Measurements from ENCODE around the gene TNIK. TPM values are rescaled to one million over a fixed set of nuclear protein-coding genes. Genes with fewer than 3 reads are reported as not detected.

Gene TNIK
- total RNA-seq, 1 experiment from 2014 or later, result 7.0 TPM

DNA sequence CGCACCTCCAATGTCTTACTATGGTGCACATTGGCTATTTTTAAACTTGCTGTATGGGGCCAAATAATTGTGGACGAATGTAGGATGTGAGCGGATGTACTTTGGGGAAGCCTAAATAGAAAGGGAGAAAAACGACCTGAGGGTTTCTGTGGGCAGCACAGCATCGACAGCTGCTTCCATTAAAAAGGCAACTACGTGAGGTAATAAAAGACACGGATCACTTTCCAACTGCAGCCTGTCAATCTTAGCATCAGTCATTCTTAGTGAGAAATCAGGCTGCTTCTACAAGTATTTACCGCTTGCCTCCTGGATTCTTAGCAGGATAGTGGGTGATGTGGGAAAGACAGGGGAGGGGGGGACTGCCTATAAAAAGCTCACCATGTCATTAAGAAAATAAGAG is 247.0 kb downstream of the TNIK start:
- intact Hi-C loops (cut with micrococcal nuclease), result no loop called here
- no peak for TF ChIP-seq EZH2 (IDR thresholded peaks at IDR 0.05; ENCODE audit: low read length, unreplicated experiment)
- TF ChIP-seq, protein P1, sequence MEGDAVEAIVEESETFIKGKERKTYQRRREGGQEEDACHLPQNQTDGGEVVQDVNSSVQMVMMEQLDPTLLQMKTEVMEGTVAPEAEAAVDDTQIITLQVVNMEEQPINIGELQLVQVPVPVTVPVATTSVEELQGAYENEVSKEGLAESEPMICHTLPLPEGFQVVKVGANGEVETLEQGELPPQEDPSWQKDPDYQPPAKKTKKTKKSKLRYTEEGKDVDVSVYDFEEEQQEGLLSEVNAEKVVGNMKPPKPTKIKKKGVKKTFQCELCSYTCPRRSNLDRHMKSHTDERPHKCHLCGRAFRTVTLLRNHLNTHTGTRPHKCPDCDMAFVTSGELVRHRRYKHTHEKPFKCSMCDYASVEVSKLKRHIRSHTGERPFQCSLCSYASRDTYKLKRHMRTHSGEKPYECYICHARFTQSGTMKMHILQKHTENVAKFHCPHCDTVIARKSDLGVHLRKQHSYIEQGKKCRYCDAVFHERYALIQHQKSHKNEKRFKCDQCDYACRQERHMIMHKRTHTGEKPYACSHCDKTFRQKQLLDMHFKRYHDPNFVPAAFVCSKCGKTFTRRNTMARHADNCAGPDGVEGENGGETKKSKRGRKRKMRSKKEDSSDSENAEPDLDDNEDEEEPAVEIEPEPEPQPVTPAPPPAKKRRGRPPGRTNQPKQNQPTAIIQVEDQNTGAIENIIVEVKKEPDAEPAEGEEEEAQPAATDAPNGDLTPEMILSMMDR (conservative IDR thresholded peaks at IDR 0.05; ENCODE audit: low read depth, low read length), result no peak
- TF ChIP-seq EZH2phosphoT487 (IDR thresholded peaks at IDR 0.05; ENCODE audit: borderline replicate concordance, low read length), result no peak

DNA sequence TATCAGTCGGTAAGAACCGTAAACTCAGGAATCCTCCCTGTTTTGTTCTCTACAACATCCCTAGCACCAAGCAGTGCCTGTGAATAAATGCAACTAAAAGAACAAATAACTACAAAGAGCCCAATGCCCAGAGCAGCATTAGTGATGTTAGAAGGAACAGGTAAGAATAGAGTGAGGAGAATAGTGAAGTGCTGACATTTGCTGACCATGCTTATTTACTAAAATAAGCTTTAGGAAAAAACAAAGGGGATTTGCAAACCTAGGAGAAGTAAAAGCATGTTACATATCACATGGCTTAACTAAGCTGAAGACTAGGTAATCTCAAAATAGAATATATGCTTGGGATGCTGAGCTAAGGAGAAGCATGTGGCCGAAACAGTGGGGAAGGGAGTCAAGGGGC is 247.6 kb downstream of the TNIK start:
- CTCF ChIA-PET, result no interaction called here
- Histone ChIP-seq H3F3A (ENCODE audit: low read length, unreplicated experiment) (no peaks in the 10 kb centered on the region), H4K20me1 (ENCODE audit: low read length) (no peaks in the 10 kb centered on the region), H2AFZ (ENCODE audit: low read length) (no peak overlapping the region), H3K9me2 (replicated peaks; ENCODE audit: low read length) (no peaks in the 10 kb centered on the region), H3K79me2 (ENCODE audit: low read length) (no peaks in the 10 kb centered on the region), H3K4me3 (ENCODE audit: low read length) (no peak overlapping the region), H3K27ac (ENCODE audit: low read length) (no peak overlapping the region), H3K4me1 (ENCODE audit: insufficient read depth, low read length) (no peaks in the 10 kb centered on the region), H3K9me3 (ENCODE audit: low read length) (no peaks in the 10 kb centered on the region), H3K36me3 (ENCODE audit: low read depth, low read length) (no peaks in the 10 kb centered on the region), H3K9ac (ENCODE audit: low read length) (no peak overlapping the region), H3K4me2 (ENCODE audit: low read length) (no peak overlapping the region), H3K27me3 (ENCODE audit: low read length) (no peaks in the 10 kb centered on the region)
- no TSS peak for BruUV-seq (replicated peaks)
- intact Hi-C loops (cut with micrococcal nuclease), result no loop called here
- ATAC-seq, result no peak
- TF ChIP-seq EZH2 (IDR thresholded peaks at IDR 0.05; ENCODE audit: low read length, unreplicated experiment), result no peak
- TF ChIP-seq, protein P1 (conservative IDR thresholded peaks at IDR 0.05; ENCODE audit: low read depth, low read length), result no peak
- TF ChIP-seq EZH2phosphoT487 (IDR thresholded peaks at IDR 0.05; ENCODE audit: borderline replicate concordance, low read length), result no peak
- DNase-seq, result no peak
- POLR2A ChIA-PET (ENCODE audit: unreplicated experiment), result no interaction called here

More for the DNA sequence above, 247.0 kb downstream of the TNIK start:
- Histone ChIP-seq H3K4me3 (ENCODE audit: low read length) (no peak overlapping the region), H3F3A (ENCODE audit: low read length, unreplicated experiment) (no peaks in the 10 kb centered on the region), H3K27ac (ENCODE audit: low read length) (no peak overlapping the region), H2AFZ (ENCODE audit: low read length) (no peak overlapping the region), H3K27me3 (ENCODE audit: low read length) (no peaks in the 10 kb centered on the region), H3K4me1 (ENCODE audit: insufficient read depth, low read length) (no peaks in the 10 kb centered on the region), H3K9ac (ENCODE audit: low read length) (no peak overlapping the region), H3K4me2 (ENCODE audit: low read length) (no peak overlapping the region), H3K9me2 (replicated peaks; ENCODE audit: low read length) (no peaks in the 10 kb centered on the region), H3K36me3 (ENCODE audit: low read depth, low read length) (no peaks in the 10 kb centered on the region), H3K79me2 (ENCODE audit: low read length) (no peaks in the 10 kb centered on the region), H3K9me3 (ENCODE audit: low read length) (no peaks in the 10 kb centered on the region), H4K20me1 (ENCODE audit: low read length) (no peaks in the 10 kb centered on the region)
- no TSS peak for BruUV-seq (replicated peaks)
- CTCF ChIA-PET, result no interaction called here
- no peak for ATAC-seq
- no peak for DNase-seq
- POLR2A ChIA-PET (ENCODE audit: unreplicated experiment), result no interaction called here

DNA sequence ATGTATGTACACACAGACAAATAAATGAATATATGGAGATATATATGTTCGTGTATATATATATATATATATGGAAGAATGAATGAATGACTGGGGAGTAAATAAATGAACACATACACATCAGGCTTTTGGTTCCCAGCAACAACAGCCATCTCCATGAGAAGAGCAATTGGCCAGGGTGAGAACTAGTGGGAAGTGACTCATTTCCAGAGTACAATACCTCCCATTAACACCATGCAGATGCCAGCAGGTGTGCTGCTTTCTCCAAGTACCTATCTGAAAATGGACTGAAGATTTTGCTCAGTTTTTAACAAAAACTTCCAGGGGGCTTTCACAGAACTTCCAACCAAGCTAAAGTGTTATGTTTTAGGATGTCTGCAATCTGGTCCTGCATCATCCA is 253.9 kb downstream of the TNIK start:
- Histone ChIP-seq H3K4me1 (ENCODE audit: insufficient read depth, low read length) (peaks cover 13% of the 10 kb centered on the region), H3K4me3 (ENCODE audit: low read length) (no peak overlapping the region), H3K4me2 (ENCODE audit: low read length) (no peak overlapping the region), H3K27me3 (ENCODE audit: low read length) (no peaks in the 10 kb centered on the region), H3K9ac (ENCODE audit: low read length) (no peak overlapping the region), H3K9me3 (ENCODE audit: low read length) (no peaks in the 10 kb centered on the region), H3K36me3 (ENCODE audit: low read depth, low read length) (no peaks in the 10 kb centered on the region), H3F3A (ENCODE audit: low read length, unreplicated experiment) (no peaks in the 10 kb centered on the region), H4K20me1 (ENCODE audit: low read length) (no peaks in the 10 kb centered on the region), H3K9me2 (replicated peaks; ENCODE audit: low read length) (no peaks in the 10 kb centered on the region), H2AFZ (ENCODE audit: low read length) (no peak overlapping the region), H3K27ac (ENCODE audit: low read length) (no peak overlapping the region), H3K79me2 (ENCODE audit: low read length) (no peaks in the 10 kb centered on the region)
- ChIA-PET CTCF (interaction anchor here (0.6 kb wide), 1 partner anchor 117 kb away, joined by 3 read pairs; no protein-coding TSS in a partner anchor), POLR2A (ENCODE audit: unreplicated experiment) (no interaction called here)
- ATAC-seq, result peak; percentile 46; the same call in 1 of the 2 replicates
- no peak for DNase-seq
- BruUV-seq (replicated peaks), result no TSS peak
- intact Hi-C loops (cut with micrococcal nuclease), result no loop called here
- TF ChIP-seq EZH2 (IDR thresholded peaks at IDR 0.05; ENCODE audit: low read length, unreplicated experiment) (no peak), EZH2phosphoT487 (IDR thresholded peaks at IDR 0.05; ENCODE audit: borderline replicate concordance, low read length) (no peak)
- TF ChIP-seq, protein P1 (conservative IDR thresholded peaks at IDR 0.05; ENCODE audit: low read depth, low read length), result no peak
